IMR-90 (cell line): ENCODE data around the gene TRPM3. TPM values are rescaled to one million over a fixed set of nuclear protein-coding genes. Genes with fewer than 3 reads are reported as not detected.

ENCODE experiments used
- ATAC-seq: fragments of 200-7000 bp; cut with Tn5 transposase; 2 replicates; pipeline ENCODE4 v1.9.1; 2020; ENCODE audit warnings: low read depth, mild to moderate bottlenecking, moderate library complexity
- BruUV-seq: library from RNA; stranded (reverse); fragments of 400-500 nt; replicated peaks from 2 replicates; lab custom pipeline; 2021; lab: Mats Ljungman, UMichigan
- CTCF ChIA-PET: fragments of 300-600 bp; formaldehyde crosslinking; extraction: SDS; loops from one replicate; lab custom pipeline; 2021; ENCODE audit warnings: antibody characterized with exemption; lab: Yijun Ruan, JAX
- POLR2A ChIA-PET: fragments of 300-600 bp; sonication (Branson Sonifier 250); formaldehyde crosslinking; loops from one replicate; lab custom pipeline; 2022; ENCODE audit warnings: antibody characterized with exemption; ENCODE audit not compliant: unreplicated experiment; lab: Charles Lee
- DNase-seq: peaks from one replicate; pipeline ENCODE4 v3.0.0; 2013
- H2AFZ ChIP-seq: replicated peaks from 2 replicates; pipeline ENCODE3; 2013; ENCODE audit warnings: low read length, mild to moderate bottlenecking; ENCODE audit not compliant: poor library complexity
- H2AK5ac ChIP-seq: 2 replicates; pipeline ENCODE4 v1.6.1; 2013; ENCODE audit warnings: low read depth, low read length, inconsistent platforms
- H2AK9ac ChIP-seq: replicated peaks from 2 replicates; pipeline ENCODE3; 2013; ENCODE audit warnings: mild to moderate bottlenecking, low read depth, low read length, moderate library complexity; ENCODE audit not compliant: poor library complexity
- H2BK120ac ChIP-seq: 2 replicates; pipeline ENCODE4 v1.6.1; 2013; ENCODE audit warnings: low read depth, low read length, inconsistent platforms
- H2BK15ac ChIP-seq: 3 replicates; pipeline ENCODE4 v1.6.1; 2013; ENCODE audit warnings: low read depth, low read length, inconsistent platforms
- H2BK20ac ChIP-seq: 2 replicates; pipeline ENCODE4 v1.6.1; 2013; ENCODE audit warnings: low read depth, mild to moderate bottlenecking, inconsistent platforms, low read length, moderate library complexity
- H2BK5ac ChIP-seq: 2 replicates; pipeline ENCODE4 v1.6.1; 2013; ENCODE audit warnings: mild to moderate bottlenecking, low read depth, low read length, inconsistent platforms; ENCODE audit not compliant: poor library complexity, severe bottlenecking
- H3K14ac ChIP-seq: replicated peaks from 2 replicates; pipeline ENCODE4 v1.6.1; 2013; ENCODE audit warnings: low read depth, low read length, inconsistent platforms
- H3K18ac ChIP-seq: 2 replicates; pipeline ENCODE4 v1.6.1; 2013; ENCODE audit warnings: low read depth, low read length, control low read depth
- H3K23ac ChIP-seq: 2 replicates; pipeline ENCODE4 v1.6.1; 2013; ENCODE audit warnings: low read depth, low read length, inconsistent platforms
- H3K27ac ChIP-seq: 2 replicates; pipeline ENCODE4 v1.5.1; 2013; ENCODE audit warnings: mild to moderate bottlenecking, control low read depth, low read length; ENCODE audit not compliant: insufficient read depth
- H3K27me3 ChIP-seq: 2 replicates; pipeline ENCODE4 v1.6.1; 2013; ENCODE audit warnings: low read length; ENCODE audit not compliant: control insufficient read depth, insufficient read depth
- H3K36me3 ChIP-seq: 2 replicates; pipeline ENCODE4 v1.6.1; 2013; ENCODE audit warnings: low read length, mixed read lengths; ENCODE audit not compliant: control insufficient read depth, insufficient read depth
- H3K4ac ChIP-seq: 2 replicates; pipeline ENCODE4 v1.6.1; 2013; ENCODE audit warnings: low read depth, low read length, inconsistent platforms
- H3K4me1 ChIP-seq: 2 replicates; pipeline ENCODE4 v1.6.1; 2013; ENCODE audit warnings: low read length, mixed read lengths; ENCODE audit not compliant: control insufficient read depth, insufficient read depth
- H3K4me2 ChIP-seq: 2 replicates; pipeline ENCODE4 v1.6.1; 2013; ENCODE audit warnings: low read depth, mild to moderate bottlenecking, control low read depth, low read length, moderate library complexity
- H3K4me3 ChIP-seq: 2 replicates; pipeline ENCODE4 v1.5.1; 2013; ENCODE audit warnings: low read depth, mild to moderate bottlenecking, control low read depth, low read length, moderate library complexity; ENCODE audit not compliant: insufficient read depth
- H3K56ac ChIP-seq: 2 replicates; pipeline ENCODE4 v1.6.1; 2013; ENCODE audit warnings: low read length, inconsistent platforms; ENCODE audit not compliant: insufficient read depth; ENCODE audit errors: extremely low read depth
- H3K79me1 ChIP-seq, 2 experiments: 2 replicates each; pipeline ENCODE4 v1.6.1; 2013; ENCODE audit warnings: low read length in 2 of 2, inconsistent platforms in 1 of 2, low read depth in 1 of 2
- H3K9ac ChIP-seq: 2 replicates; pipeline ENCODE4 v1.6.1; 2013; ENCODE audit warnings: low read depth, low read length, control low read depth
- H3K9me1 ChIP-seq: 2 replicates; pipeline ENCODE4 v1.6.1; 2013; ENCODE audit warnings: low read length, inconsistent platforms; ENCODE audit not compliant: insufficient read depth
- H3K9me3 ChIP-seq: 2 replicates; pipeline ENCODE4 v1.6.1; 2013; ENCODE audit warnings: low read length; ENCODE audit not compliant: control insufficient read depth, insufficient read depth
- H4K20me1 ChIP-seq: 2 replicates; pipeline ENCODE4 v1.6.1; 2013; ENCODE audit warnings: low read length, inconsistent platforms; ENCODE audit not compliant: insufficient read depth
- H4K5ac ChIP-seq: 2 replicates; pipeline ENCODE4 v1.6.1; 2013; ENCODE audit warnings: mild to moderate bottlenecking, low read depth, low read length, control low read depth
- H4K8ac ChIP-seq, 2 experiments: 2 replicates each; pipeline ENCODE4 v1.6.1; 2013; ENCODE audit warnings: low read depth in 2 of 2, low read length in 2 of 2, control low read depth in 1 of 2, inconsistent platforms in 1 of 2
- H4K91ac ChIP-seq: 2 replicates; pipeline ENCODE4 v1.6.1; 2013; ENCODE audit warnings: low read depth, low read length, inconsistent platforms; ENCODE audit not compliant: insufficient read depth
- CEBPB ChIP-seq: IDR thresholded peaks from 2 replicates; pipeline ENCODE4 v1.6.1; 2012; ENCODE audit warnings: low read depth, low read length, improper control_type of control experiment
- CTCF ChIP-seq: conservative IDR thresholded peaks from 2 replicates; pipeline ENCODE4 v1.5.1; 2012; ENCODE audit warnings: mild to moderate bottlenecking, low read depth, low read length, improper control_type of control experiment
- RFX5 ChIP-seq: IDR thresholded peaks from 2 replicates; pipeline ENCODE4 v1.8.0; 2012; ENCODE audit warnings: low read depth, mild to moderate bottlenecking, low read length, moderate library complexity
- SMC3 ChIP-seq: fragments of 150-350 bp; IDR thresholded peaks from 2 replicates; pipeline ENCODE4 v1.6.1; 2016; ENCODE audit warnings: low read depth, mild to moderate bottlenecking, antibody characterized with exemption, low read length, moderate library complexity
- WGBS, 2 experiments: methylation state at CpG; one replicate each; pipeline versions ENCODE4 v1.1.5 to v1.1.7; 2013; ENCODE audit warnings: missing lambda C conversion rate in 2 of 2; ENCODE audit not compliant: insufficient read length in 1 of 2; ENCODE audit errors: extremely low coverage in 2 of 2; 5-methylcytosine and 5-hydroxymethylcytosine counted together
- dilution Hi-C: fragments of 300-500 bp; cut with HindIII; formaldehyde crosslinking; loops from one replicate; pipeline ENCODE4 v1.14.3; 2018; ENCODE audit warnings: low sequenced_read_pairs; ENCODE audit not compliant: unreplicated experiment
- in situ Hi-C: fragments of 300-500 bp; cut with MboI; formaldehyde crosslinking; loops from 3 replicates; pipeline ENCODE4 v1.14.3; 2019; ENCODE audit warnings: low sequenced_read_pairs, inconsistent platforms, mixed read lengths
- intact Hi-C: fragments of 100-400 bp; cut with micrococcal nuclease; formaldehyde crosslinking; loops from 2 replicates; pipeline ENCODE4 v1.10.0; 2022
- polyA plus RNA-seq, 3 experiments: library from polyadenylated mRNA; depleted of rRNA; stranded (reverse); fragments of >200 nt; gene quantifications; 2 replicates each; pipeline ENCODE4 v1.2.3, GENCODE V29; 2012; ENCODE audit warnings: low replicate concordance in 1 of 3
- total RNA-seq: library from RNA; depleted of rRNA; stranded (reverse); fragments of >200 nt; gene quantifications from 2 replicates; pipeline ENCODE4 v1.2.3, GENCODE V29; 2012

The TRPM3 gene
- total and polyA plus RNA-seq, 2 of the 4 experiments (the other 2 are of a cell fraction), result not detected

GRCh38 chr9:70579686-70580085, 541.7 kb downstream of the TRPM3 start:
- in situ Hi-C loops, result no loop called here
- ChIA-PET POLR2A (no interaction called here), CTCF (no interaction called here)
- H2BK20ac ChIP-seq, result peak overlapping the region; percentile 29; the same call in 1 of the 2 replicates
- H4K91ac ChIP-seq, result peak overlapping the region; percentile 34; the same call in 1 of the 2 replicates
- H3K27me3 ChIP-seq, result no peaks in the 10 kb centered on the region
- DNase-seq (no peak), ATAC-seq (no peak)
- no TSS peak for BruUV-seq
- no peaks in the 10 kb centered on the region for H4K20me1 ChIP-seq
- H3K4ac ChIP-seq, result peak overlapping the region; percentile 29; the same call in 1 of the 2 replicates
- no peak overlapping the region for H3K9ac ChIP-seq
- WGBS, 2 experiments, result 88% methylated on average over 5 of the region's 7 CpGs; no CpG with 5 or more reads in 1 of the 2 experiments
- H2AFZ ChIP-seq, result no peak overlapping the region
- H3K4me2 ChIP-seq, result no peak overlapping the region
- no peak overlapping the region for H3K4me3 ChIP-seq
- no peak overlapping the region for H4K5ac ChIP-seq
- peaks cover 9% of the 10 kb centered on the region for H3K9me1 ChIP-seq
- H3K14ac ChIP-seq, result 0 out of 2 replicates have a peak overlapping the region, but pooled peaks have one; percentile 32
- no peak overlapping the region for H2BK5ac ChIP-seq
- no peak overlapping the region for H2BK120ac ChIP-seq
- H3K4me1 ChIP-seq, result peaks cover 17% of the 10 kb centered on the region
- no peaks in the 10 kb centered on the region for H3K36me3 ChIP-seq
- H3K9me3 ChIP-seq, result no peaks in the 10 kb centered on the region
- no peak overlapping the region for H2AK9ac ChIP-seq
- no peak overlapping the region for H3K27ac ChIP-seq
- no peak overlapping the region for H3K18ac ChIP-seq
- no peak overlapping the region for H4K8ac ChIP-seq
- intact Hi-C loops, result no loop called here
- dilution Hi-C loops, result no loop called here
- no peak overlapping the region for H3K56ac ChIP-seq
- H3K23ac ChIP-seq, result no peak overlapping the region
- no peak overlapping the region for H2BK15ac ChIP-seq
- H3K79me1 ChIP-seq, result 0 out of 4 replicates have a peak, but pooled peaks cover 0 to 3% of the 10 kb centered on the region in 2 experiments
- no peak for TF ChIP-seq CTCF
- TF ChIP-seq SMC3, result no peak
- TF ChIP-seq CEBPB, result no peak
- TF ChIP-seq RFX5, result no peak
- H2AK5ac ChIP-seq, result peak overlapping the region; percentile 75
